CD4-positive, alpha-beta T cell treated with Interleukin-17A for 1 hour (primary cell): Measurements from ENCODE around the gene TAB3.
A peak's percentile ranks its signal among the peaks of the same experiment; 100 is the strongest.

Experiments
- DNase-seq: peaks from one replicate; pipeline ENCODE4 v3.0.0-alpha.2; 2020

TAB3 gene

GRCh38 chrX:30889147-30890140 lies at the start of gene TAB3:
TSS of gene TAB3 (minus strand) at chrX:30889254. CDS start at chrX:30859588, 29,666 bp downstream.
- DNase-seq: peak; percentile 96

GRCh38 chrX:30938295-30938694 lies 49.2 kb upstream of the TAB3 start:
- DNase-seq: no peak

- DNase-seq: no peak
Observed at GRCh38 chrX:30935985-30936384, 46.9 kb upstream of the TAB3 start.

- DNase-seq: no peak
Observed at GRCh38 chrX:30931920-30932319, 42.9 kb upstream of the TAB3 start.

GRCh38 chrX:30930679-30931078 lies 41.6 kb upstream of the TAB3 start:
- DNase-seq: no peak

- no peak for DNase-seq
Observed at GRCh38 chrX:30930143-30930542, 41.1 kb upstream of the TAB3 start.

GRCh38 chrX:30920271-30920670 lies 31.2 kb upstream of the TAB3 start:
- no peak for DNase-seq

- no peak for DNase-seq
Observed at GRCh38 chrX:30918480-30918879, 29.4 kb upstream of the TAB3 start.

GRCh38 chrX:30913492-30913891 lies 24.4 kb upstream of the TAB3 start:
- DNase-seq: no peak

- DNase-seq: no peak
Observed at GRCh38 chrX:30910124-30910860, 21.2 kb upstream of the TAB3 start.

- DNase-seq: no peak
Observed at GRCh38 chrX:30906726-30907125, 17.7 kb upstream of the TAB3 start.

GRCh38 chrX:30905321-30905720 lies 16.3 kb upstream of the TAB3 start:
- DNase-seq: no peak

GRCh38 chrX:30904632-30905031 lies 15.6 kb upstream of the TAB3 start:
- DNase-seq: no peak

- DNase-seq: no peak
Observed at GRCh38 chrX:30904186-30904585, 15.1 kb upstream of the TAB3 start.

- DNase-seq: no peak
Observed at GRCh38 chrX:30900227-30900626, 11.2 kb upstream of the TAB3 start.

- no peak for DNase-seq
Observed at GRCh38 chrX:30898886-30899285, 9.8 kb upstream of the TAB3 start.

- no peak for DNase-seq
Observed at GRCh38 chrX:30895370-30895769, 6.3 kb upstream of the TAB3 start.

- DNase-seq: no peak
Observed at GRCh38 chrX:30893206-30893605, 4.2 kb upstream of the TAB3 start.

- no peak for DNase-seq
Observed at GRCh38 chrX:30892591-30892990, 3.5 kb upstream of the TAB3 start.

GRCh38 chrX:30888526-30889146 lies 418 bp downstream of the TAB3 start:
- peak; percentile 19 for DNase-seq

- peak; percentile 9 for DNase-seq
Observed at GRCh38 chrX:30887721-30888120, 1.3 kb downstream of the TAB3 start.

GRCh38 chrX:30887288-30887687 lies 1.8 kb downstream of the TAB3 start:
- no peak for DNase-seq

- no peak for DNase-seq
Observed at GRCh38 chrX:30885136-30885535, 3.9 kb downstream of the TAB3 start.

GRCh38 chrX:30883138-30883537 lies 5.9 kb downstream of the TAB3 start:
- DNase-seq: no peak
